HG02642 (cell line): ENCODE measurements around the gene ANKRD28.
A peak's percentile ranks its signal among the peaks of the same experiment; 100 is the strongest.

ENCODE experiments used
- ATAC-seq: cut with Tn5 transposase; IDR thresholded peaks from one replicate; pipeline ENCODE4 v1.9.1; 2021; ENCODE audit warnings: mild to moderate bottlenecking; ENCODE audit not compliant: unreplicated experiment, poor library complexity

ANKRD28 gene

GRCh38 chr3:15731024-15731423 lies 66.8 kb downstream of the ANKRD28 start:
- no peak for ATAC-seq

GRCh38 chr3:15728766-15729165 lies 69.0 kb downstream of the ANKRD28 start:
- ATAC-seq = no peak

DNA sequence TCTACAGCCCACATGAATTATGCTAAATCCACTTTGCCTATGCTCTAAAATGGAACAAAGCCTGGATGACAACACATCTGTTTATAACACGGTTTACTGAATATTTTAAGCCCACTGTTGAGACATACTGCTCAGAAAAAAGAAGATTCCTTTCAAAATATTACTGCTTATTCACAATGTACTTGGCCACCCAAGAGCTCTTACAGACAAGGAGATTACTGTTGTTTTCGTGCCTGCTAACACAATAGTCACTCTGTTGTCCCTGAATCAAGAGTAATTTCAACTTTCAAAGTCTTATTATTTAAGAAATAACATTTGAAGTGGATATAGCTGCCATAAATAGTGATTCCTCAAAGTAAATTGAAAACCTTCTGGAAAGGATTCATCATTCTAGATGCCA lies 70.9 kb downstream of the ANKRD28 start:
- ATAC-seq = no peak

DNA sequence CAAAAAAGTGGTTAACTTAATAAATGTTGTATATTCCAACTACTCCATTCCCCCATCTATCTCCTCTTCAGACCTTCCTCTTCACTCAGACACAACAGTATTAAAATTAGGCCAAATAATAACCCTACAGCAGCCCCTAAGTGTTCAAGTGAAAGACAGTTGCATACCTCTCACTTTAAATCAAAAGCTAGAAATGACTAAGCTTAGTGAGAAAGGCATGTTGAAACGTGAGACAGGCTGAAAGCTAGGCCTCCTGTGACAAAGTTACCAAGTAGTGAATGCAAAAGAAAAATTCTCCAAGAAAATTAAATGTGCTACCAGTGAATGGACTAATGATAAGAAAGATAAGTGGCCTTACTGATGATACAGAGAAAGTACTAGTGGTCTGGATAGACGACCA lies 71.7 kb downstream of the ANKRD28 start:
- ATAC-seq = peak; percentile 80

DNA sequence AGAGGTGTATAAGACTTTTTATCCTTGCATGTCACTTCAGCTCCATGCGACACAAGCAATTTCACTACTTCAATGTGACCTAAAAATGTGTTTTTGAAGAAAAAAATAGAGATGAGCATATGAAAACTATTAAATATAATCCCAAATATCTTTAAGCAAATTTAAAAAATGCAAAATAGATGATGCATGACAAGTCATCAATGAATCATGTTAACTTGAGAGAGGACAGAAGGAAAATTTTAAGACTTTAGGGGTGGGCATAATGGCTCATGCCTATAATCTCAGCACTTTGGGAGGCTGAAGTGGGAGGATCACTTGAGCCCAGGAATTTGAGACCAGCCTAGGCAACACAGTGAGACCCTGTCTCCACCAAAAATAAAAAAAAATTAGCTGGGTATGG lies 73.3 kb downstream of the ANKRD28 start:
- no peak for ATAC-seq

GRCh38 chr3:15723624-15723884 lies 74.2 kb downstream of the ANKRD28 start:
- ATAC-seq = no peak

- ATAC-seq = no peak
These were observed 74.7 kb downstream of the ANKRD28 start for GRCh38 chr3:15722877-15723623.

DNA sequence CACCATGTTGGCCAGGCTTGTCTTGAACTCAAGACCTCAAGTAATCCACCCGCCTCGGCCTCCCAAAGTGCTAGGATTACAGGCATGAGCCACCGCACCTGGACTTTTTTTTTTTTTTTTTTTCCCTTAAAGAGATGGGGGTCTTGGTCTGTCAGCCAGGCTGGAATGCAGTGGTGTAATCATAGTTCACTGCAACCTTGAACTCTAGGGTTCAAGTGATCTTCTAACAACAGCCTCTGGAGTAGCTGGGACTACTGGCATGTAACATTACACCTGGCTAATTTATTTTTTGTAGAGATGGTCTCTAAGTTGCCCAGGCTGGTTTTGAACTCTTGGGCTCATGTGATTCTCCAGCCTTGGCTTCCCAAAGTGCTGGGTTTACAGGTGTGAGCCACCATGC lies 81.6 kb downstream of the ANKRD28 start:
- ATAC-seq = no peak

DNA sequence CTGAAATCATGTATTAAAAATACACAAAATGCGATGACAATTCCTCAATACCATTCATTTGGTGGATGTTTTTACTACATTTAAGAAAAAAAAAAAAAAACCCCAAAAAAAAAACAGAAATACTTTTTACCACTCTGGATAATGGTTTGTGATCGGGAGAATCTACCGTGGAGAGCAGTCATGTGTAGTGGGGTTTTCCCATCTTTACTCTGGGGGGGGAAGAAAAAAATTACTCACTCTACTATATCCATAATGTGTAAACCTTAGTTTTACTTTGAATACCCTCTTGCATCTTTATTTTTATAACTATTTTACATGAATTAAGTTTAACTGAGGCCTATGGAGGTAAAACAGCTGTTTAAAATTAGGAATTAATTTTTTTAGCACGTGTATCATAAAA lies 83.3 kb downstream of the ANKRD28 start:
- no peak for ATAC-seq

GRCh38 chr3:15713364-15713763 lies 84.4 kb downstream of the ANKRD28 start:
- ATAC-seq = no peak

- no peak for ATAC-seq
These were observed 86.5 kb downstream of the ANKRD28 start for GRCh38 chr3:15711281-15711680.

GRCh38 chr3:15708882-15709677 lies 88.7 kb downstream of the ANKRD28 start:
- ATAC-seq = no peak

DNA sequence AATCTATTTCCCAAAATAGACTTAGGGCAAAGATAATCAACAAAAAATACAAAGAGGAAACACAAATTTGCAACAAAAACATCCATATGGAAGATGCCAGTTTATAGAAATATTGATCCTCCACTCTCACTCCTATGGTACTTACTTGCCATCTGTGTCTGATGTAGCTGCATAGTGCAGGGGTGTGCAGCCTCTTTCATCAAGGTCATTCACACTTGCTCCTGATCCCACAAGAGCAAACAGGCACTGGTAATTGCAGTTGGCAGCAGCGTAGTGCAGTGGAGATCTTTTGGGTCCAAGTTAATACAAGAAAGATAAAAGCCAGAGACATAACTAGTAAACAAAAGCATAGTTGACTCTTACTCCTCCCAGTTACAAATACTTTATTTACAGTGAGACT lies 90.0 kb downstream of the ANKRD28 start:
- no peak for ATAC-seq

GRCh38 chr3:15703346-15703745 lies 94.4 kb downstream of the ANKRD28 start:
- no peak for ATAC-seq

GRCh38 chr3:15694628-15695027 lies 103.2 kb downstream of the ANKRD28 start:
- no peak for ATAC-seq

- no peak for ATAC-seq
These were observed 104.4 kb downstream of the ANKRD28 start for GRCh38 chr3:15693355-15693754.

- no peak for ATAC-seq
These were observed 107.0 kb downstream of the ANKRD28 start for GRCh38 chr3:15690748-15691147.

DNA sequence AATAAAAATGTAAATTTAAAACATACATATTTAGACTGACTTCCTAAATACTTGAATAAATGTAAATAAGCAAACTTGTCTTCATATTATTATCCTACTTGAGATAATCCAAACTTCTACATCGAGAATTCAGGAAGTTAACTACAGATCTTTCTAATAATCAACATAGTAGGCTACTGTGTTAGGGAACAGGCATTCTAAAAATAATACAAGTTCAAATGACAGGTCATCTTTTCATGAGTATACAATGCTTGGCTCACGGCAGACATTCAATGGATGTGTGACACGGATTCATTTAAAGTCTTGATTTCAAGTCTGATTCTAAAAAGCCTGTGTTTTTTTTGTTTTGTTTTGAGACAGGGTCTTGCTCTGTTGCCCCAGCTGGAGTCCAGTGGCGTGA lies 107.5 kb downstream of the ANKRD28 start:
- no peak for ATAC-seq

- ATAC-seq = no peak
These were observed 111.9 kb downstream of the ANKRD28 start for GRCh38 chr3:15685927-15686326.

DNA sequence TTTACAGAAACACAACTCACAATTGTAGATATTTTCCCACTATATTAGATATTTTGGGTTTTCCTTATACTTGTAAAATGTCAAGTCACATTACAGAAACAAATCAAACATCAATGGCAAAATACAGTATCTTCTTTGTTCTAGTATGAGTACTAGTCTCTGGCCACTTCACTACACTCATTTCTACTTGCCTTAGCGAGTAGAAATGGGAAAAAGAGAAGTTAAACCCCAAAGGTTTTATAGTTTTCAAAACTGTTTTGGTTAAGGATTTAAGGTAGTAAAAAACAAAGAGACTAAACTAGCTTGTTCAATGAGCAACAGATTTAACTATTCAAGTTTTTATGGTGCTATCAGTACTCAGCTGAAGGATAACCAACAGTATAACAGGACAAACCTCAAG lies 114.5 kb downstream of the ANKRD28 start:
- ATAC-seq = no peak

DNA sequence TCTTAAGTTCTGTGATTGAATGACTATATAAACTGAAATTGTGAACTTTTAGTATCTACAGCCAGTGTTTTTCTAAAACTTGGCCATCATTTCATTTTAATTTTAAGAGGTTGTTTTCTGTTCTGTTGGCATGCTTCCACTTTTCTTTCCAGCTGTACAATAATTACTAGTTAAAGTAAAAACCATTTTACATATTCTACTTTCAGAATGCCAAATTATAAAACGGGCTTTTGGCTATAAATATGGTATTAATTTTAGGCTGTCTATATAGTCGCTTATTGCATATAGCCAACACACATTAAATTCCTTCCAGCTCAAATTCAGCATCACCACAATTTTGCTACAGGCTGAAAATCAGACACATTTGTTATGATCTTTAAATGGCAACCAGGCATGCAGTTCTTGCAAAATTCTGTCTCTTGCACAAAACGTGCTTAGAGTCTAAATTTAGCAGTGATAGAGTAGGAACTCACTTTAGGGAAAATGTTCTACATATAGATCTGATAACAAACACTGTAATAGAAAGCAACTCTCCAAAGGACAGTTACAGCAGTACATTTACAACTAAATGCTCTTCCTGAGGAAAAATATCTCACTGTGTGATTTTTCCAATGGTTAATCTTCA lies 115.1 kb downstream of the ANKRD28 start:
- no peak for ATAC-seq

GRCh38 chr3:15681668-15682067 lies 116.1 kb downstream of the ANKRD28 start:
- no peak for ATAC-seq
